Stimulated activated CD4-positive, alpha-beta T cell treated with anti-CD3 and anti-CD28 coated beads, Interleukin-1b, Interleukin-23, amount 100 ng/mL, for 4 hours (primary cell): ENCODE data around the gene PCDHGA4.
"Not testable (repeated sequence)": the region's sequence is repeated elsewhere in the genome, so short reads cannot be mapped to it uniquely, and the experiment has no call there.

Source experiments
- DNase-seq, 2 donors: peaks; one replicate each; pipeline ENCODE4 v3.0.0-alpha.2; 2020; ENCODE audit warnings: low read depth in 2 of 2

The PCDHGA4 gene

GRCh38 chr5:141349917-141350619, 4.8 kb upstream of the PCDHGA4 start, which contains the start of gene PCDHGB1:
Gene PCDHGB1, plus strand, starts transcription at chr5:141350099. Its CDS starts 162 bp downstream, at chr5:141350261.
- no peak for DNase-seq

- DNase-seq, result no peak
These were observed 3.2 kb upstream of the PCDHGA4 start for GRCh38 chr5:141351591-141351990.

DNA sequence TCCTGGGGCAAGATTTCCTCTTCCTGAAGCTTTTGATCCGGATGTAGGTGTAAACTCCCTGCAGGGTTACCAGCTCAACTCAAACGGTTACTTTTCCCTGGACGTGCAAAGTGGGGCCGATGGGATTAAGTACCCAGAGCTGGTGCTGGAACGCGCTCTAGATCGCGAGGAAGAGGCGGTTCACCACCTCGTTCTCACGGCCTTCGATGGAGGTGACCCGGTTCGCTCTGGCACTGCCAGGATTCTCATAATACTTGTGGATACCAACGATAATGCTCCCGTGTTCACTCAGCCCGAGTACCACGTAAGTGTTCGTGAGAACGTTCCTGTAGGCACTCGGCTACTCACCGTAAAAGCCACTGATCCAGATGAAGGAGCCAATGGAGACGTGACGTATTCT, 820 bp downstream of the PCDHGA4 start:
- DNase-seq, result no peak

DNA sequence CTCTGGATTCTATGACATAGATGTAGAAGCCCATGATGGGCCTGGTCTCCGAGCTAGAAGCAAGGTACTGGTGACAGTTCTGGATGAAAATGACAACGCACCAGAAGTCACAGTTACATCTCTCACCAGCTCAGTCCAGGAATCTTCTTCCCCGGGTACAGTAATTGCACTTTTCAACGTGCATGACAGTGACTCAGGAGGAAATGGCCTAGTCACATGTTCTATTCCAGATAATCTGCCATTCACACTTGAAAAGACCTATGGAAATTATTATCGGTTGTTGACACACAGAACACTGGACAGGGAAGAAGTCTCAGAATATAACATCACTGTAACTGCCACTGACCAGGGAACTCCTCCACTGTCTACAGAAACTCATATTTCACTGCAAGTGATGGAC, 1.3 kb downstream of the PCDHGA4 start:
- no peak for DNase-seq

DNA sequence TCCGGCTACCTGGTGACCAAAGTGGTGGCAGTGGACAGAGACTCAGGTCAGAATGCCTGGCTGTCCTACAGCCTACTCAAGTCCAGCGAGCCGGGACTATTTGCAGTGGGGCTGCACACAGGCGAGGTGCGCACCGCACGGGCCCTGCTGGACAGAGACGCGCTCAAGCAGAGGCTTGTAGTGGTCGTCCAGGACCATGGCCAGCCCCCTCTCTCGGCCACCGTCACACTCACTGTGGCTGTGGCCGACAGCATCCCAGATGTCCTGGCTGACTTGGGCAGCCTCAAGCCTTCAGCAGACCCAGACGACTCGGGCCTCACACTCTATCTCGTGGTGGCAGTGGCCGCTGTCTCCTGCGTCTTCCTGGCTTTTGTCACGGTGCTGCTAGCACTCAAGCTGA, 2.1 kb downstream of the PCDHGA4 start:
- no peak for DNase-seq

DNA sequence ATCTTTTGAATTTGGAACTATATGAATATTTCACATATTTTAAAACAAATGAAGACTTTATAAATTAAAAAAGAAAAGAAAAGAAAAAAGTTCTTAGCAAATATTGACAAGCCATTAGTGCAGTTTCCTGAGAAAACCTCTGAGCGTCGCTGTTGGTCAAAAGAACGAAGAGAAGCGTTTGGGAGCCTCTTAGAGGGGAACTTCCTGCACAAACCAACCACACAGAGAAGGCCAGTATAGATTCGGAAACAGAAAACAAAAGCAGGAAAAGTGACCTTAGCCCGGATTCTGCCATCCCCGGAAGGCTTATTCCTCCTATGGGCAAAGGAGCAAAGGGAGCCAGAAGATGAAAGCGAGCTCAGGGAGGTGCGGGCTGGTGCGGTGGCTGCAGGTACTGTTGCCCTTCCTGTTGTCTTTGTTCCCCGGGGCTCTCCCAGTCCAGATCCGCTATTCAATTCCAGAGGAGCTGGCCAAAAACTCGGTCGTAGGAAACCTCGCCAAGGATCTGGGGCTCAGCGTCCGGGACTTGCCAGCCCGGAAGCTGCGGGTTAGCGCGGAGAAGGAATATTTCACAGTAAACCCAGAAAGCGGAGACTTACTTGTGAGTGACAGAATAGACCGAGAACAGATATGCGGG, 5.1 kb downstream of the PCDHGA4 start, which contains the start of gene PCDHGB2:
Gene PCDHGB2 (plus strand): TSS at position 205 of the 637 bp plus-strand sequence. CDS start 142 bp downstream, at position 347.
- DNase-seq, result no peak

GRCh38 chr5:141360685-141361084, 5.9 kb downstream of the PCDHGA4 start:
- DNase-seq, result no peak

DNA sequence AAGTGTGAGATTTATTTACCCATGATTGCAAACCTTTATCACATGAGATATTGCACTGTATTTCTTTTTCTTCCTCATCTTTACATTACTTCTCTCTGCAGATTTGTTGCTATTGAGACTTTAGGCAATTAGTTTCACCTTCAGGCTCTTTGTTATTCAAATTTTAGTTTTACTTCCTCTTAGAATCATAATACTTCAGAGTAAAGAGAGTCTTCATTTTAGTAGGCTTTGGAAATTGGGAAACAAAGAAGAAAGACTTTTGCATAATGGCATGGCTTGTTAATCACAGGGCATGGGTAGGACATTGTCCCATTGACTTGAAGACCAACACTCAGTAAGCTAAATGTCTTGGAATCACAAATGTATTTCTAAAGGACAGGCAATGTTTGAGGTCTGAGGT, 7.9 kb downstream of the PCDHGA4 start:
- no peak for DNase-seq

GRCh38 chr5:141363952-141364660, 9.3 kb downstream of the PCDHGA4 start, which contains the start of gene PCDHGA5:
Gene PCDHGA5, plus strand, starts transcription at chr5:141364162. Its CDS starts 169 bp downstream, at chr5:141364331.
- no peak for DNase-seq

- no peak for DNase-seq
These were observed 11.4 kb downstream of the PCDHGA4 start for GRCh38 chr5:141366016-141366896.

- DNase-seq, result no peak
These were observed 15.4 kb downstream of the PCDHGA4 start, which contains the start of gene PCDHGB3 for GRCh38 chr5:141369994-141370848. Gene PCDHGB3, plus strand, starts transcription at chr5:141370242. Its CDS starts 153 bp downstream, at chr5:141370395.

GRCh38 chr5:141371572-141372475, 17.0 kb downstream of the PCDHGA4 start:
- no peak for DNase-seq

DNA sequence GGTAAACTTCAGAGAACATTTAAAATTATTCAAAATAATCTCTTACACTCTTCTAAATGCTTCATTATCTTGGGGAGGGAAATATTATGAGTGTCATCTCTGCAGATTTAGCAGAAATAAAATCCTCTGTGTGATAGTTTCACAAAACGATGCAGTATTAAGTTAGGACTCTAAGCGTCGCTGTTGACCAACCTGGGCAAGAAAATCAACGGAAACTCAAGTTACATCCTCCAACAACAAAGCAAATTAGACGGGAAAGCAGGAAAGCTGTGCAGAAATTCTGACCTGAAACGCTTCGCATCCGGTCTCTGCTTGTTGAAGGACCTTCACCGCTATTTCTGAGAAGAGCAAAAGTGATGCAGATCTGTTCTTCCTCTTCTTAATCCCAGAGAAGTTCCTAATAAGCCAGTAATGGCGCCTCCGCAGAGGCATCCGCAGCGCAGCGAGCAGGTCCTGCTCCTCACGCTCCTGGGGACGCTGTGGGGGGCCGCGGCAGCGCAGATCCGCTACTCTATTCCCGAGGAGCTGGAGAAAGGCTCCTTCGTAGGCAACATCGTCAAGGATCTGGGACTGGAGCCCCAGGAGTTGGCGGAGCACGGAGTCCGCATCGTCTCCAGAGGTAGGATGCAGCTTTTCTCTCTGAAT, 19.0 kb downstream of the PCDHGA4 start, which contains the start of gene PCDHGA6:
Gene PCDHGA6 (plus strand): TSS at position 219 of the 645 bp plus-strand sequence. CDS start 193 bp downstream, at position 412.
- DNase-seq, result no peak

DNA sequence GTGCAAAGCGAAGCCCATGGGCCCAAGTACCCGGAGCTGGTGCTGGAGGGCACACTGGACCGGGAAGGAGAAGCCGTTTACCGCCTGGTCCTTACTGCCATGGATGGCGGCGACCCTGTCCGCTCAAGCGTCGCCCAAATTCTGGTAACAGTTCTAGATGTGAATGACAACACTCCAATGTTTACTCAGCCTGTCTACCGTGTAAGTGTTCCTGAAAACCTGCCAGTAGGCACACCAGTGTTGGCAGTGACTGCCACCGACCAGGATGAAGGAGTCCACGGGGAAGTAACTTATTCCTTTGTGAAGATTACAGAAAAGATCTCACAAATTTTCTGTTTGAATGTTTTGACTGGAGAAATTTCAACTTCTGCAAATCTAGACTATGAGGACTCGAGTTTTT, 19.8 kb downstream of the PCDHGA4 start:
- DNase-seq, result no peak

- DNase-seq, result not testable (repeated sequence)
These were observed 20.8 kb downstream of the PCDHGA4 start for GRCh38 chr5:141375444-141376155.

- DNase-seq, result no peak
These were observed 27.9 kb downstream of the PCDHGA4 start, which contains the start of gene PCDHGA7 for GRCh38 chr5:141382469-141383294. Gene PCDHGA7, plus strand, starts transcription at chr5:141382742. Its CDS starts 158 bp downstream, at chr5:141382900.

GRCh38 chr5:141383345-141383744, 28.5 kb downstream of the PCDHGA4 start:
- no peak for DNase-seq
